Measurements from ENCODE around the gene SHPK.
"Not testable (repeated sequence)": the region's sequence is repeated elsewhere in the genome, so short reads cannot be mapped to it uniquely, and the experiment has no call there.

The SHPK gene

GRCh38 chr17:3585826-3586225, 50.2 kb downstream of the SHPK start:
- no peak for DNase-seq

- no peak for DNase-seq
Measured at GRCh38 chr17:3583456-3583855, 52.6 kb downstream of the SHPK start.

DNA sequence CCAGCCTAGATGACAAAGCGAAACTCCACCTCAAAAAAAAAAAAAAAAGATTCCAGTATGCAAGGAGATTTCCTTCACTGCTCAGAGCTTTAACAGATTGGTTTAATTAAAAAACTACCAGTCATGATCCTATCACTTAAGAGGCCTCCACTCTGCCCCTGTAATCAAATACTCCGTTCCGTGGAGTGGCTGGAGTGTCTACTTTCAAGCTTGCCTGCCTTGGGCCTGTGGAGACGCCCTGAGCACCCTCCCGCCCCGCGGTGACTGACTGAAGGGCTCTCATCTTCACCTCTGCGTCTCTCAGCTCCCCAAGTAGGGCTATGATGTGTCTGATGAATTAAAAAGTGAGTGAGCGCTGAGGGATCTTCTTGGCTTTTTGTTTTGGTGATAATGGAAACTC, 53.1 kb downstream of the SHPK start:
- no peak for DNase-seq

GRCh38 chr17:3578667-3579066, 57.4 kb downstream of the SHPK start:
- DNase-seq, result not testable (repeated sequence)

DNA sequence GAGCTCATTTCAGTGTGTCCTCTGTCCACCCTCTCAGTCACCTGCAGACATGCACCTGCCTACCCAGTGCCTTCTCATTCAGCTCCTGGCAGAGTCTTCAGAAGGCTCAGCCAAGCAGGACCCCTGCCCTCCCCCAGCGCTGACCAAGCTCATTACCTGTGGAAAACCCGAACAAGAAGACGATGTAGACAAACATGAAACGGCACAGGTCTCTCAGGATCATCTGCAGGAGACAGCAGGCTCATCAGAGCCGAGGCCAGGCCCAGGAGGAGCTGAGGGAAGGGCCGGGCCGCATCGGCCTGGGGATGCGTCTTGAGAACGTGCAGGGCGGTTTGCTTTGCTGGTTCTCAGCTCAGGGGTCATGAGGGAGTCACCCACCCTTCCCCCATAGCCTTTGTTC, 59.1 kb downstream of the SHPK start:
- DNase-seq, result no peak

DNA sequence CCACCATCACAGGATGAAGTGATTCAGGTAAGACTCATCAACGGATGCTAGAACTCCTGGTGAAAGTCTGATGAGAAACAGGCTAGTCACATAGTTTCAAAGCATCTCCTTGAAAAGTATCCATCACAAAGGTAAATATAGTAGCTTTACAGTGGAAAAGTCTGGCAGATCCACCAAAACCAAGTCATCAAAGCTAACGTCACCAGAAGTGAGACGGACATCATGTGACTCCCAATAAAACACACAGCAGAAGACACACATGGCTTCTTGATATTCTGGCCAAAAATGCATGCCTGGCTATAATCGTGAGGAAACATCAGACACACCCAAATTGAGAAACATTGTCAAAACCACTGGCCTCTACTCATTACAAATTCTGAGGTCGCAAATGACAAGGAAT, 60.5 kb downstream of the SHPK start:
- no peak for DNase-seq

DNA sequence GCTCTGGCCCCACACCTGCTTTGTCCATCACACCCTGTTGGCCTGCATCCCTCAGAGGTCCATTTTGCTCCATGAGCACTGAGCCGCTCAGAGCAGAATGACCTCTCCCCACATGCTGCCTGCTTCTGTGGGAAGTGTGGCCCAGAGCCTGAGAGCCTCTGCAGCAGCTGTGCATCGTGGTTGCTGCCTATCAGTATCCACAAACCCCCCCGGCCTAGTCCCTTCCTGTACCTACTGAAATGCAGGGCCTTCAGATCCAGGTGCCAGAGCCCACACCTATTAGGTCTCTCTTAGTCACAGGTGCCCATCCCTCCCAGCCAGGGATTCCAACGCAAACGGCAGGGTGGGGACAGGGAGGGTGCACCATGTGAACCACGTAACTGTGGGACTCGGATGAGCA, 61.8 kb downstream of the SHPK start:
- DNase-seq, result no peak

GRCh38 chr17:3573246-3574100, 62.6 kb downstream of the SHPK start:
- no peak for DNase-seq

- no peak for DNase-seq
Measured at GRCh38 chr17:3572231-3572630, 63.8 kb downstream of the SHPK start.

GRCh38 chr17:3571043-3571900, 64.8 kb downstream of the SHPK start:
- DNase-seq, result no peak

GRCh38 chr17:3569534-3570137, 66.4 kb downstream of the SHPK start:
- no peak for DNase-seq

DNA sequence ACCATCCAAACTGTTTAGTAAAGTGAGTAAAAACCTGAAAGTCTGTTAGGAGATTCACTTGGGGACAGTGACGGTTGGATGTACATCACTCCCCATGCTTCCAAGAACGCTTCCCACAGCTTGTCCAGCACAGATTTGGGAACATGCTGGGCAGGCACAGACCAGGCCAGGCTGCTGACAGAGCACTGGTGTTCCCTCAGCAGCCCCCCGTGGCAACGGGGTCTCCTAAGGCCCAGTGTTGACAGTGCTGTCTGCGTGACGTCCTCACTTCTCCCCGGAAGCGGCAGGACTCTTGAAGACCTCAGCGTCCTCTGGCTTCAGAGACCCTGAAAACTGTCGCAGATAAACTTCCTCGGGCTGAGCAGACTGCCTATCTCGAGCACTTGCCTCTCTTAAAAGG, 69.5 kb downstream of the SHPK start:
- no peak for DNase-seq

DNA sequence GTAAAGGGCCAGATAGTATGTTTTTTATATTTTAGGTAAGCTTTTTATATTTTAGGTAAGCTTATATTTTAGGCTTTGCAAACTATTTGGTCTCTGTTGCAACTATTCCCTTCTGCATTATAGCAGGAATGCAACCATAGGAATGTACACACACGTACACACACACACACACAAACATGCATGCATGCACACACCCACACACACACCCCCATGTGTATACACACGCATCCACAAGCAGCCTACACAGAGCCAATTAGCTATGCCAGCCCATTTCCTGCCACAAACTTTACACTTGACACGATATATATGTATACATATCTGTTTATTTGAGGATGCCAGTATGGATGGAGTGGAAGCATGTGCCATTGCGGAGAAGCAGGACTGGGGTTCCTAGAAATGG, 70.9 kb downstream of the SHPK start:
- DNase-seq, result no peak

DNA sequence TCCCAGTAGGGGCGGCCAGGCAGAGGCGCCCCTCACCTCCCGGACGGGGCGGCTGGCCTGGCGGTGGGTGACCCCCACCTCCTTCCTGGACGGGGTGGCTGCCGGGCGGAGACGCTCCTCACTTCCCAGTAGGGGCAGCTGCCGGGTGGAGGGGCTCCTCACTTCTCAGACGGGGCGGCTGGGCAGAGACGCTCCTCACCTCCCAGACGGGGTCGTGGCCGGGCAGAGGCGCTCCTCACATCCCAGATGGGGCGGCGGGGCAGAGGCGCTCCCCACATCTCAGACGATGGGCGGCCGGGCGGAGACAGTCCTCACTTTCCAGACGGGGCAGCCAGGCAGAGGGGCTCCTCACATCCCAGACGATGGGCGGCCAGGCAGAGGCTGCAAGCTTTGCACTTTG, 71.8 kb downstream of the SHPK start:
- not testable (repeated sequence) for DNase-seq

GRCh38 chr17:3559270-3559645, 76.8 kb downstream of the SHPK start:
- no peak for DNase-seq

GRCh38 chr17:3558603-3559269, 77.3 kb downstream of the SHPK start:
- no peak for DNase-seq

Data from retina (tissue), 1 donor.